Measurements from ENCODE around the gene CTIF.

DNA sequence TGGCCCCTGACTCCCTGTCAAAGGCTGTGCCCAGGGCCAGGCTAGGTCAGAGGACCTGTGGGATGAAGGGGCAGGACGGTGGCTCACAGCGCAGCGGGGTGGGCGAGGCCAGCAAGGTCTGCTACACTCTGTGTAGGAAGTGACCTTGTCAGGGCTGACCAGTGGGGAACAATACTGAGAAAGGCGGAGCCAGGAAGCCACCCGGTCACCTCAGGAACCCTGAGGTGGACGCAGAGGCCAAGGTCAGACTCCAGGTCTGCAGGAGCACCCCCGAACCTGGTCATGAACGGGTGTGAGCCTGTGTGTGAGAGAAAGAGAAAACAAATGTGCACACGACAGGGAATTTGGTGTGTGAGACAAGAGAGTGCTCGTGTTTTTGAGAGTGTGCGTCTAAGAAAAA lies 339.6 kb downstream of the CTIF start:
- TF ChIP-seq, protein P1, sequence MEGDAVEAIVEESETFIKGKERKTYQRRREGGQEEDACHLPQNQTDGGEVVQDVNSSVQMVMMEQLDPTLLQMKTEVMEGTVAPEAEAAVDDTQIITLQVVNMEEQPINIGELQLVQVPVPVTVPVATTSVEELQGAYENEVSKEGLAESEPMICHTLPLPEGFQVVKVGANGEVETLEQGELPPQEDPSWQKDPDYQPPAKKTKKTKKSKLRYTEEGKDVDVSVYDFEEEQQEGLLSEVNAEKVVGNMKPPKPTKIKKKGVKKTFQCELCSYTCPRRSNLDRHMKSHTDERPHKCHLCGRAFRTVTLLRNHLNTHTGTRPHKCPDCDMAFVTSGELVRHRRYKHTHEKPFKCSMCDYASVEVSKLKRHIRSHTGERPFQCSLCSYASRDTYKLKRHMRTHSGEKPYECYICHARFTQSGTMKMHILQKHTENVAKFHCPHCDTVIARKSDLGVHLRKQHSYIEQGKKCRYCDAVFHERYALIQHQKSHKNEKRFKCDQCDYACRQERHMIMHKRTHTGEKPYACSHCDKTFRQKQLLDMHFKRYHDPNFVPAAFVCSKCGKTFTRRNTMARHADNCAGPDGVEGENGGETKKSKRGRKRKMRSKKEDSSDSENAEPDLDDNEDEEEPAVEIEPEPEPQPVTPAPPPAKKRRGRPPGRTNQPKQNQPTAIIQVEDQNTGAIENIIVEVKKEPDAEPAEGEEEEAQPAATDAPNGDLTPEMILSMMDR (conservative IDR thresholded peaks at IDR 0.05; ENCODE audit: low read length), result no peak
- no peak for TF ChIP-seq EZH2phosphoT487 (IDR thresholded peaks at IDR 0.05; ENCODE audit: borderline replicate concordance, low read depth, low read length)

Measured in OCI-LY7 (cell line).